Fibroblast of the aortic adventitia (primary cell): ENCODE data around the gene PRG3. TPM values are rescaled to one million over a fixed set of nuclear protein-coding genes. Genes with fewer than 3 reads are reported as not detected.
A peak's percentile ranks its signal among the peaks of the same experiment; 100 is the strongest.
"Not testable (repeated sequence)": the region's sequence is repeated elsewhere in the genome, so short reads cannot be mapped to it uniquely, and the experiment has no call there.

Experiments
- DNase-seq: peaks from one replicate; pipeline ENCODE4 v3.0.0-alpha.2; 2010; ENCODE audit warnings: low read depth
- H3K4me3 ChIP-seq: 2 replicates; pipeline ENCODE4 v1.5.1; 2011; ENCODE audit warnings: low read depth, mild to moderate bottlenecking, control low read depth, low read length, moderate library complexity
- CTCF ChIP-seq: IDR thresholded peaks from 2 replicates; pipeline ENCODE4 v1.5.1; 2011; ENCODE audit warnings: mild to moderate bottlenecking, low read length, control low read depth, inconsistent platforms; ENCODE audit not compliant: insufficient read depth
- total RNA-seq: library from RNA; depleted of rRNA; stranded (reverse); fragments of >200 nt; gene quantifications from 2 replicates; pipeline ENCODE4 v1.2.3, GENCODE V29; 2012; ENCODE audit warnings: low replicate concordance

PRG3 gene
- total RNA-seq, 1 donor, result not detected

- peak; percentile 61 for DNase-seq
- no peak overlapping the region for H3K4me3 ChIP-seq
- TF ChIP-seq CTCF, result no peak
These were observed 10.7 kb downstream of the PRG3 start for GRCh38 chr11:57370251-57370650.

- H3K4me3 ChIP-seq, result no peak overlapping the region
- DNase-seq, result no peak
- no peak for TF ChIP-seq CTCF
These were observed 12.1 kb downstream of the PRG3 start for GRCh38 chr11:57368845-57369232.

- no peak overlapping the region for H3K4me3 ChIP-seq
- no peak for TF ChIP-seq CTCF
- no peak for DNase-seq
These were observed 12.7 kb downstream of the PRG3 start for GRCh38 chr11:57368106-57368844.

- no peak for DNase-seq
- no peak for TF ChIP-seq CTCF
- no peak overlapping the region for H3K4me3 ChIP-seq
These were observed 15.9 kb downstream of the PRG3 start for GRCh38 chr11:57364851-57365660.

- no peak for TF ChIP-seq CTCF
- H3K4me3 ChIP-seq, result no peak overlapping the region
- no peak for DNase-seq
These were observed 17.5 kb downstream of the PRG3 start for GRCh38 chr11:57363131-57364080.

- no peak for TF ChIP-seq CTCF
- DNase-seq, result no peak
- no peak overlapping the region for H3K4me3 ChIP-seq
These were observed 19.0 kb downstream of the PRG3 start for GRCh38 chr11:57361926-57362325.

- H3K4me3 ChIP-seq, DNase-seq: not testable (repeated sequence)
These were observed 19.5 kb downstream of the PRG3 start for GRCh38 chr11:57361420-57361819.
